Spinal cord (tissue), 10 donors: ENCODE data around the gene PIF1. TPM values are rescaled to one million over a fixed set of nuclear protein-coding genes. Genes with fewer than 3 reads are reported as not detected.
"Not testable (repeated sequence)": the region's sequence is repeated elsewhere in the genome, so short reads cannot be mapped to it uniquely, and the experiment has no call there.

ENCODE experiments used
- DNase-seq, 6 donors: peaks; one replicate each; pipeline versions ENCODE4 v3.0.0 to v3.0.0-alpha.2; 2013 to 2015; ENCODE audit warnings: low spot score in 6 of 6, low read depth in 4 of 6
- H3K27ac ChIP-seq: one replicate; pipeline ENCODE4 v1.5.1; 2013; ENCODE audit warnings: low read depth, low read length, control low read depth
- H3K27me3 ChIP-seq: one replicate; pipeline ENCODE4 v1.6.1; 2013; ENCODE audit warnings: low read length; ENCODE audit not compliant: control insufficient read depth, insufficient read depth
- H3K36me3 ChIP-seq: one replicate; pipeline ENCODE4 v1.6.1; 2013; ENCODE audit warnings: low read length; ENCODE audit not compliant: control insufficient read depth, insufficient read depth
- H3K4me1 ChIP-seq: one replicate; pipeline ENCODE4 v1.6.1; 2013; ENCODE audit warnings: low read length; ENCODE audit not compliant: control insufficient read depth, insufficient read depth
- H3K4me3 ChIP-seq: one replicate; pipeline ENCODE4 v1.5.1; 2013; ENCODE audit warnings: low read depth, low read length, control low read depth
- H3K9me3 ChIP-seq: one replicate; pipeline ENCODE4 v1.6.1; 2013; ENCODE audit warnings: low read length; ENCODE audit not compliant: control insufficient read depth, insufficient read depth
- WGBS: methylation state at CpG from one replicate; pipeline ENCODE4 v1.1.5; 2013; ENCODE audit warnings: missing lambda C conversion rate; ENCODE audit not compliant: insufficient coverage; 5-methylcytosine and 5-hydroxymethylcytosine counted together
- polyA plus RNA-seq, 2 donors: library from polyadenylated mRNA; unstranded; fragments of 120-200 nt; gene quantifications; one replicate each; pipeline ENCODE4 v1.2.1, GENCODE V29; 2013; ENCODE audit not compliant: insufficient read length in 2 of 2
- total RNA-seq, 2 donors: library from RNA; depleted of rRNA in 1 of 2; stranded (reverse); fragments of 120-200 nt in 1 of 2; fragments of >200 nt in 1 of 2; gene quantifications; one replicate each; pipeline versions ENCODE4 v1.2.3 to v1.2.4, GENCODE V29; 2013 to 2014
- donor health status: healthy.

The PIF1 gene
- total and polyA plus RNA-seq, 4 donors, result 2.3 to 11.3 (median 6.3) TPM

DNA sequence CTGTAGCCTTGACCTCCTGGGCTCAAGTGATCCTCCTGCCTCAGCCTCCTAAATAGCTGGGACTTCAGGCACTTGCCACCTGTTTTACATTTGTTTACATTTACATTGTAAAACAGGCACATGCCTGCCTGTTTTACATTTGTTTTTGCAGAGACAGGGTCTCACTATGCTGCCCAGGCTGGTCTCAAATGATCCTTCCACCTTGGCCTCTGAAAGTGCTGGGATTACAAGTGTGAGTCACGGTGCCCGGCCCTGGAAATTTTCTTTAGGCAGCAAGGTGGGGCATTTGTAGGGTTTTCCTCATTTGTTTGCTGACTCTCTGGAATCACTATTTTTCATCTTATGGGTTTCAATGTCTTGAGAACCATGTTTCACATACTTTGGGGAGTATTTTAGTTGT lies 25.0 kb downstream of the PIF1 start:
- Histone ChIP-seq H3K27ac (no peak overlapping the region), H3K36me3 (no peaks in the 10 kb centered on the region), H3K9me3 (no peaks in the 10 kb centered on the region), H3K4me1 (peaks cover 5% of the 10 kb centered on the region), H3K27me3 (no peaks in the 10 kb centered on the region), H3K4me3 (no peak overlapping the region)
- 100% methylated on average over 1 of the region's 2 CpGs for WGBS
- DNase-seq, result no peak

DNA sequence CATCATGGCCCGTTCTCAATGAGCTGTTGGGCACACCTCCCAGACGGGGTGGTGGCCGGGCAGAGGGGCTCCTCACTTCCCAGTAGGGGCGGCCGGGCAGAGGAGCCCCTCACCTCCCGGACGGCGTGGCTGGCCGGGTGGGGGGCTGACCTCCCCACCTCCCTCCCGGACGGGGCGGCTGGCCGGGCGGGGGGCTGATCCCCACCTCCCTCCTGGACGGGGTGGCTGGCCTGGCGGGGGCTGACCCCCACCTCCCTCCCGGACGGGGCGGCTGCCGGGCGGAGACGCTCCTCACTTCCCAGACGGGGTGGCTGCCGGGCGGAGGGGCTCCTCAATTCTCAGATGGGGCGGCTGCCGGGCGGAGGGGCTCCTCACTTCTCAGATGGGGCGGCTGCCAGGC lies 26.5 kb downstream of the PIF1 start:
- H3K4me1 ChIP-seq, H3K36me3 ChIP-seq, H3K9me3 ChIP-seq, H3K27me3 ChIP-seq, DNase-seq, H3K27ac ChIP-seq, H3K4me3 ChIP-seq: not testable (repeated sequence)
- WGBS, result 90% methylated on average over 6 of the region's 29 CpGs

DNA sequence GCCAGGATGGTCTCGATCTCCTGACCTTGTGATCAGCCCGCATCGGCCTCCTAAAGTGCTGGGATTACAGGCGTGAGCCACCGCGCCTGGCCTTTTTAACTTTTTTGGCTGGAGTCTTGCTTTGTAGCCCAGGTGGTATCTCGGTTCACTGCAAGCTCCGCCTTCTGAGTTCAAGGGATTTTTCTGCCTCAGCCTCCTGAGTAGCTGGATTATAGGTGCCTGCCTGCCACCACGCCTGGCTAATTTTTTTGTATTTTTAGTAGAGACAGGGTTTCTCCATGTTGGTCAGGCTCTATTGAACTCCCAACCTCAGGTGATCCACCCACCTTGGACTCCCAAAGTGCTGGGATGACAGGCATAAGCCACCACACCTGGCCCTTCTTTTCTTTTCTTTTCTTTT lies 29.5 kb downstream of the PIF1 start:
- H3K36me3 ChIP-seq, DNase-seq, H3K9me3 ChIP-seq, H3K4me3 ChIP-seq, H3K27ac ChIP-seq, H3K27me3 ChIP-seq, H3K4me1 ChIP-seq: not testable (repeated sequence)
- whole genome bisulfite sequencing, result 91% methylated on average over 8 of the region's 9 CpGs

DNA sequence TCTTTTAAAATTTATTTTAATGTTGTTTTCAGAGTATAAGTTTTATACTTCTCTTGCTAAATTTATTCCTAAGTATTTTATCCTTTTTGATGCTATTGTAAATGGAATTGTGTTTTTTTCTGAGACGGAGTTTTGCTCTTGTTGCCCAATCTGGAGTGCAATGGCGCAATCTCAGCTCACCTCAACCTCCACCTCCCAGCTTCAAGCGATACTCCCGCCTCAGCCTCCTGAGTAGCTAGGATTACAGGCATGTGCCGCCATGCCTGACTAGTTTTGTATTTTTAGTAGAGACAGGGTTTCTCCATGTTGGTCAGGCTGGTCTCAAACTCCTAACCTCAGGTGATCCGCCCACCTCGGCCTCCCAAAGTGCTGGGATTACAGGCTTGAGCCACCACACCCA lies 30.1 kb downstream of the PIF1 start:
- not testable (repeated sequence) for H3K27ac ChIP-seq, H3K9me3 ChIP-seq, H3K4me3 ChIP-seq, H3K36me3 ChIP-seq, DNase-seq, H3K27me3 ChIP-seq, H3K4me1 ChIP-seq
- 100% methylated on average over 1 of the region's 7 CpGs for WGBS

DNA sequence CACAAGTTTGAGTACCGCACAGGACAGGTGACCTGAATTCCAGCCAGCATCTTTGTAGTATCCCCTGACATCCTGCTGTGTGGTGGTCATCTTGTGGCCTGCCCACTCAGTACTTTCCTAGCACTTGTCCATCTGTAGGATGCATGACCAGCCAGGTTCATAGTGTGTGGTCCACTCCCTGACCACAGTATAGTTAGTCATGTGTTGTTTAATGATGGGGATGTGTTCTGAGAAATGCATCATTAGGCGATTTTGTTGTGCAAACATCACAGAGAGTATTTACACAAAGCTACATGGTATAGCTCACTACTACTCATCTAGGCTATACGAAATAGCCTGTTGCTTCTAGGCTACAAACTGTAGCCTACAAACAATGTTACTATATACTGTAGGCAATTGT lies 33.2 kb downstream of the PIF1 start:
- WGBS, result 75% methylated on average over 1 of the region's 3 CpGs
- Histone ChIP-seq H3K4me3 (no peak overlapping the region), H3K4me1 (no peaks in the 10 kb centered on the region), H3K36me3 (no peaks in the 10 kb centered on the region), H3K27me3 (no peaks in the 10 kb centered on the region), H3K27ac (no peak overlapping the region), H3K9me3 (no peaks in the 10 kb centered on the region)
- no peak for DNase-seq

DNA sequence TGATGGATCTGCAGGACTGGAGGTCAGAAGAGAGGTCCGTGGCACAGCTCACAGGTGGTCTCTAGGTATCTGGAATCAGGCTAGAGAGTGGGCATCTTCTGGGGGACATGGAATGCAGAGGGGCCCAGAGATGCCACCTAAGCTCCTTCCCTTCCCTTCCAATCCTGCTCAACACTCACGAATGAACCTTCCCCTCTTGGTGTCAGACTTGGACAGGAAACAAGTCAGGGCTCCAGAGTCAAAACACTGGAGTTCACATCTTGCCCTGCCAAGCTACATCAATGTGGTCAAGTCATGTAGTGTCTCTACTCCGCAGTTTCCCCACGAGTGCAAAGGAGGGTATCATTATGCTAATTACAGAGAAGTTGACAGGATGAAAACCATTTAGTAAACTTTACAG lies 34.0 kb downstream of the PIF1 start:
- 75% methylated on average over 1 of the region's 4 CpGs for WGBS
- H3K27ac ChIP-seq, result no peak overlapping the region
- no peaks in the 10 kb centered on the region for H3K27me3 ChIP-seq
- no peak for DNase-seq
- H3K9me3 ChIP-seq, result no peaks in the 10 kb centered on the region
- no peak overlapping the region for H3K4me3 ChIP-seq
- H3K4me1 ChIP-seq, result no peaks in the 10 kb centered on the region
- no peaks in the 10 kb centered on the region for H3K36me3 ChIP-seq

DNA sequence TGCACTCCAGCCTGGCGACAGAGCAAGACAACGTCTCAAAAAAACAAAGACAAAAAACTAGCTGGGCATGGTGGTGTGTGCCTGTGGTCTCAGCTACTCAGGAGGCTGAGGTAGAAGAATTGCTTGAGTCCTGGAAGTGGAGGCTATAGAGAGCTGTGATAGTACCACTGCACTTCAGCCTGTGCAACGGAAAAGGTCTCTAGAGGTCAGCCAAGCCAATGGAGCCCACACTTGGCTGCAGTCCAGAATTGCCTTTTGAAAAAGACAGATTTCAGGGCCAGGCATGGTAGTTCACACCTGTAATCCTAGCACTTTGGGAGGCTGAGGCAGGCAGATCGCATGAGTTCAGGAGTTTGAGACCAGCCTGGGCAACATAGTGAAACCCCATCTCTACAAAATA lies 41.7 kb downstream of the PIF1 start:
- no peak for DNase-seq
- no peaks in the 10 kb centered on the region for H3K9me3 ChIP-seq
- 85% methylated on average over 4 of the region's 4 CpGs for WGBS
- H3K36me3 ChIP-seq, result no peaks in the 10 kb centered on the region
- H3K27ac ChIP-seq, result no peak overlapping the region
- H3K4me3 ChIP-seq, result no peak overlapping the region
- peaks cover 4% of the 10 kb centered on the region for H3K27me3 ChIP-seq
- no peaks in the 10 kb centered on the region for H3K4me1 ChIP-seq

DNA sequence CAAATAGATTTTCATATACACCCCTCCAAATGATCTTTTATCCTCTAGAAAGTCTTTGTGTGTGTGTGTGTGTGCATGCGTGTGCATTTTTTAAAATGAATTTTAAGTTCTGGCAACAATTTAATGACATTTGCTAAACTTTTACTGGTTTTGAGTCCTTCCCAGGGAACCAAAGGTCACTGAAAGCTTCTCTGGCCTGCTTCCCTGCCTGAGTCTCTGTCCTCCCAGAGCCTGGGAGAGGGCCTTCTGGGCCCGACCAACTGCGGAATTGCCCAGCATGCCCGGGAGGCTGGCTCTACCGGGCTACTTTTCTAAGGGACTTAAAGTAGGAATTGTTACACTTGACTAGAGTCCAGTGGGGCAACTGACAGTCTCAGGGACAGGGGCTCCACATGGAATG lies 42.7 kb downstream of the PIF1 start:
- H3K27ac ChIP-seq, result no peak overlapping the region
- WGBS, result 70% methylated on average over 5 of the region's 5 CpGs

DNA sequence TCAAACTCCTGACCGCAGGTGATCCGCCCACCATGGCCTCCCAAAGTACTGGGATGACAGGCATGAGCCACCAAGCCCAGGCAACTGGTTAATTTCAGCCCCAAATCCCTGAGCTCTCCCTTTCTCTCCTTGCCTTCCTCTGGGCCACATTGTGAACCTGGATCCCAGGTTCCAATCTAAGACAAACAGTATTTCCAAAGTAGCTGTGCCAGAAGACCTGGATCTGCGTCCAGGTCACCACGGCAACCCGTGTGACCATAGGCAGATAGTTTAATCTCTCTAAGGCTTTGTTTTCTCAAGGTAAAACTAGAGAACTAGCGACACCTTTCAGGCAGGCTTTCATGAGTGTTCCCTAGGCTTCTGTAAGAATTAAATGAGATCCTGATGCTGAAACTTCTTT lies 44.1 kb downstream of the PIF1 start:
- no peaks in the 10 kb centered on the region for H3K9me3 ChIP-seq
- no peak for DNase-seq
- no peak overlapping the region for H3K4me3 ChIP-seq
- H3K4me1 ChIP-seq, result peaks cover 5% of the 10 kb centered on the region
- H3K27me3 ChIP-seq, result peaks cover 20% of the 10 kb centered on the region
- 87% methylated on average over 6 of the region's 6 CpGs for WGBS
- H3K36me3 ChIP-seq, result no peaks in the 10 kb centered on the region
- H3K27ac ChIP-seq, result no peak overlapping the region

More for the DNA sequence above, 42.7 kb downstream of the PIF1 start:
- no peak for DNase-seq
- no peaks in the 10 kb centered on the region for H3K4me1 ChIP-seq
- H3K36me3 ChIP-seq, result no peaks in the 10 kb centered on the region
- no peak overlapping the region for H3K4me3 ChIP-seq
- H3K27me3 ChIP-seq, result peaks cover 7% of the 10 kb centered on the region
- H3K9me3 ChIP-seq, result no peaks in the 10 kb centered on the region

DNA sequence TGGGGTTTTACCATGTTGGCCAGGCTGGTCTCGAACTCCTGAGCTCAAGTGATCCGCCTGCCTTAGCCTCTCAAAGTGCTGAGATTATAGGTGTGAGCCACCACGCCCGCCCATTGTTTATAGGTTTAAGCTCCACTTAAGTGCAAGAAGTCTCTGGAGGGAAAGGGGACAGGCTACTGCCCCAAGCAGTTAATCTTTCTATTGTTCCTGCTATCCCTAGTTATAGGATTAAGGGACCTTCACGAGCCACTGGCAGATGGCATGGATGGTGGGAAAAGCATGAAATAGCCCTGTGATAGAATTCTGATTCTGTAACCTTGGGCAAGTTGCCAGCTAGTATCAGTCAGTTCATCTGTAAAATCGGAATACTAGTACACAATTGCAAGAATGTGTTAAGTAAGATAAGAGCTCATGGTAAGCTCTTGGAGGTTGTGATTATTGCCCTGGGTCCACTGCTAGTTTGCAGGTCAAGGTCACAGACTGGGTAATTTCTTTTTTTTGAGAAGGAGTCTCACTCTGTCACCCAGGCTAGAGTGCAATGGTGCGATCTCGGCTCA lies 44.8 kb downstream of the PIF1 start:
- WGBS, result 92% methylated on average over 2 of the region's 8 CpGs
- Histone ChIP-seq H3K27me3 (peaks cover 24% of the 10 kb centered on the region), H3K9me3 (no peaks in the 10 kb centered on the region), H3K27ac (no peak overlapping the region), H3K4me1 (peaks cover 10% of the 10 kb centered on the region), H3K4me3 (no peak overlapping the region), H3K36me3 (no peaks in the 10 kb centered on the region)
- no peak for DNase-seq
